CD4-positive, alpha-beta T cell treated with Interleukin-12 subunit alpha and Interleukin-12 subunit beta, for 1 hour (primary cell): ENCODE results near the gene P3H2.

ENCODE experiments used
- DNase-seq: peaks from one replicate; pipeline ENCODE4 v3.0.0-alpha.2; 2020

P3H2 gene

DNA sequence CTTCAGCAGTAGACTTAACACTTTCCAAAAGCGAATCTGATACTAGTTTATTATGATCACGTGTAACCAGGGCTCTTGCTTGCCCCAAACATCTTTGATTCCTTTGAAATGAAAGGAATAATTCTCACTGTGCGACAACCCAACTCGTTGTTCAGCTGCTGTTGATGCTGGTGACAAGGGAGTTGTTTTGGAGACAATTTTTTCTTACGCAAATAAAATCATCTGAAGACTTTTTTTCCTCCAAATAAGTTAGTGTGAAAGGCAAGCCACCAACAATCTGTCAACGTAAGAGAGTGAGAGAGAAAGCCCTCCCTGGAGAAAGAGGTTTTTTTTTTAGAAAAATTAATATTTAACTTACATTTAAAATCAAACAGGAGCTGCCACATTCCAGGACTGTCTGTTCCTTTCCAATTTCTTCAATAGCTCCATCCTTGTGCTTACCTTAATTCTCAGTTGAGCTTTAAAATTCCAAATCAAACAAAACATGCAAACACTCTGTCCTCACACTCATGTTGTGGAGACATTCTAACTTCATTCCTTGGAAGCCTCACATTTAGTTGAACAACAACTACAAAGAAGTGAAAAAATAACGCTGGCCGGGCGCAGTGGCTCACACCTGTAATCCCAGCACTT, 4.9 kb upstream of the P3H2 start:
- DNase-seq = no peak

- DNase-seq = no peak
Observed at GRCh38 chr3:190124067-190124466, 3.4 kb upstream of the P3H2 start.

DNA sequence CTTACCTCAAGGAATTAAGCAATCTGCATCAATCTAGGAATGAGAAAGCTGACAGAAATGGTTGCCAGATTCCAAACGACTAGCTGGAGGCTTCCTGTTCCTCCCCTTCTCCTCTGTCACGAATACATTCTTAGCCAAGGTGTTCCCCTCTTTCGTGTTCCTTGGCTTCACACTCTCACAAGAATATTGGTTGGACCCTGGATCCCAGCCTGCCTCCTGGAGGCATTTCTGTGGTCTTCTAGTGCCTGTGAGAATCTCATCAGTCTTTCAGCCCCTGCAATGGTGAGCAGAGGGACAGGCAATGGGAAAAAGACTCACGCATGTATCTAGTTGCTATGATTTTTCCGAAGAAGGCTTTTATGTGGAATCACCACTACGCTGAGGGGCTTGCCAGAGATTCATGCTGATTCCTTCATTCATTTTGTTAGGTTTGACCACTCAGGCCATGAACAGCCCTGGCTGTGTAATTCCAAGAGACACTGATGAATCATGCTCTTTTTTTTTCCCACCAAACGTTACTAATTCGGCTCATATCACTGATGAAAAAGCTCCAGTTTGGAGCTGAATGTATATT, 1.6 kb upstream of the P3H2 start:
- DNase-seq = no peak

- DNase-seq = no peak
Observed at GRCh38 chr3:190121383-190121782, 686 bp upstream of the P3H2 start.

DNA sequence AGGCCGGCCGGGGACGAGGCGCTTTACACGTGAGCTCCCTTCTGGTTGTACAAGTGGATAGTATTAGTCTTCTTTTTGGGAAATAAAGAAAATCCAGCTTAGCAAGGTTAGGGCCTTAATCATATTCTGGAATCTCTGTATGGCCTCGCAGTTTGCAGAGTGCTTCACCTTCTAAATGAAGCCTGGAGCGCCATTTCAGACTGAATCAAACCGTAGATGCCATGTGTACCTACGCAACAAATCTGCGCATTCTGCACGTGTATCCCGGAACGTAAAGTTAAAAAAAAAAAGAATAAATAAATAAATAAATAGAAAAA, 322 bp upstream of the P3H2 start:
- DNase-seq = no peak

GRCh38 chr3:190119461-190120268, 1.0 kb downstream of the P3H2 start:
- no peak for DNase-seq

DNA sequence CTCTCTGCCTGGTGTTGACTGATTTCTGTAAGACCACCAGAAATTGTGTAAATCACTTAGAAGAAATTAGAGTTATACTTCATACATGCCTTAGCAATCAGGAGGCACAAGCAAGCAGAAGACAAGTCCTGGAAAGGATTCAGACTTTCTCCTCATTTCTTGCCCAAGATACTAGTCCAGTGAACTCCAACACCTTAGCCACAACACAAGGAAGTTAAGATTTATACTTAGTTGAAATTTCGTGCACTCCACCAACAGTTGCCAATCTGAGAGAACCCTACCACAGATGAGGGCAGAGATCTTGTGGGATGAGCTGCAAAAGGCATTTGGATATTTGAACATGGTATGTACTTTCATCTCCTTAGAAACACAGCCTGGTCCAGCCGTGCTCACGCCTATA, 2.3 kb downstream of the P3H2 start:
- no peak for DNase-seq

- no peak for DNase-seq
Observed at GRCh38 chr3:190117981-190118380, 2.7 kb downstream of the P3H2 start.

DNA sequence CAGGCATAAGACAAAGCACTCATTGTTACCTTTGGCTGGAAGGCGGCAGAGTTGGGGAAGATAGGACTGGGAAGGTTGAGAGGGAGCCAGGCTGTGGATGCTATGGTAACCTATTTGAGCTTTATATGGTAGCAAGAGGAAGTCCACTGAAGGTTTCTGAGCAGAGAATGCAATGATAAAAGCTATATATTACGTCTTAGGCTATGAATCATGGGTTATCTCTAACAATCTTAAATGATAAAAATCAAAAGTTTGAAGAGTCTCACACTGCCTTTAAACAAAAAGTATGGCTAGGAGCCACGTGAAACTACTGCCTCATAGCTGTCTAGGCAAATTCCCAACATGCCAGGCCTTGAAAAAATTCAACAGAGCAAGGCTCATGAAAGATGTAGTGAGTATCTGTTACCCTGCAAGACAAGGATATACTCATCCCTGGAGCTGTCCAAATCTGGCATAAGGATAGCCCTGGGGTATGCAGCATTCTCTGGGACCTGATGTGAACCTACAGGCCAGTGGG, 4.1 kb downstream of the P3H2 start:
- DNase-seq = no peak

- no peak for DNase-seq
Observed at GRCh38 chr3:190110826-190111225, 9.9 kb downstream of the P3H2 start.

GRCh38 chr3:190109441-190109840, 11.3 kb downstream of the P3H2 start:
- no peak for DNase-seq

DNA sequence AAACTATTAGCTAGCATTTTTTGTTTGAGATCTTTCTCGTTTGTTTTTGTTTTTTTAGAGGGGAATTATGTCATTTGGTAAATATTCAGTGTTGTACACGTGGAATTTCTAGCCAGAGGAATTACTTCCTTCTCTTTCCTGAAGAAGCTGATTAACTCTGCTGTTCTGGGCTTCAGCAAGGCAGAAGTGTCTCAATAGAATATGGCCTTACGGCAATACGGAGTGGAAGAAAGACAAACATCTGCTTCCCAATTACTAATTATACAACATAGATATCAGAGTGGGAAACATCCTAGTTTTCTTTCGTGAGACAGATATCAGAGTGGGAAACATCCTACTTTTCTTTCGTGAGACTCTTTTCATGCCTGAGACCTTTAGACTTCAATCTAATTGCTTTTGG, 11.9 kb downstream of the P3H2 start:
- DNase-seq = no peak

- no peak for DNase-seq
Observed at GRCh38 chr3:190105876-190106275, 14.8 kb downstream of the P3H2 start.

- DNase-seq = no peak
Observed at GRCh38 chr3:190101320-190102011, 19.2 kb downstream of the P3H2 start.

GRCh38 chr3:190099099-190099498, 21.6 kb downstream of the P3H2 start:
- DNase-seq = no peak

- DNase-seq = no peak
Observed at GRCh38 chr3:190097617-190098016, 23.1 kb downstream of the P3H2 start.

GRCh38 chr3:190097025-190097424, 23.7 kb downstream of the P3H2 start:
- DNase-seq = no peak

DNA sequence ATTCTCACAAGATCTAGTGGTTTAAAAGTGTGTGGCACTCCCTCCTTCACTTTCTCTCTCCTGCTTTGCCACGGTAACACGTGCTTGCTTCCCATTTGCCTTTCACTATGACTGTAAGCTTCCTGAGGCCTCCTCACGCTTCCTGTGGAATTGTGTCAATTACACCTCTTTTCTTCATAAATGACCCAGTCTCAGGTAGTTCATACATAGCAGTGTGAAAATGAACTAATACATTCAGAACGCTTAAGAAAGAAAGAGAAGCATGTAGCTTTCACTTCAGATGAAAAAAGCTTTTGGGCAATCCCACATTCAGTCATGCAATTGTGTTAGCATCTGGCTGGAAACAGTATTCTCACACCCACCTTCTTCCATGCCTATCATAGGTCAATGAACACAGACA, 24.4 kb downstream of the P3H2 start:
- no peak for DNase-seq

DNA sequence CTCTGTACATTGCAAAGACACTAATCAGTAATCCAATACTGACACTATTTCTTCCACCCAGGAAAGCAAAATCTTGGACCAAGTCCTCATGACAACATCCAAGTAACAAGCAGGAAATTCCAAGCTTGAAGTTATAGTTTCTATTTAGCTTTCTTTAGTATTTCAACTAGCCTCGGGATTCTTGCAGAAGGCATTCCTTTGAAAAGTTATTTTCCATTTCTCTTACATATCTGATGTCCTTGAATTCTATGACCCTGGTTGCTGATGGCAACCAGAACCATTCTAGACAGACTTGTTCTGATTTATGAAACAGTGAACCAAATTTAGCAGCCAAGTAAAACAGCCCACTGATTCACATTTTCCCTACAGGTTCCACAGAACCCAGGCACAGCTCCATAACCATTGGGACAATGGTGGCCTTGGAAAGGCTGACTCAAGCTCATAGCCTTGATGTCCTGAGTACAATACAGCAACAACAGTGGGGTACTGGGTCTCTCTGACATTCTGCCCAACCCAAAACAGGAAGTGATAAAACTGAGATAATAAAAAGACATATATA, 26.5 kb downstream of the P3H2 start:
- no peak for DNase-seq

- no peak for DNase-seq
Observed at GRCh38 chr3:190092250-190092649, 28.4 kb downstream of the P3H2 start.

DNA sequence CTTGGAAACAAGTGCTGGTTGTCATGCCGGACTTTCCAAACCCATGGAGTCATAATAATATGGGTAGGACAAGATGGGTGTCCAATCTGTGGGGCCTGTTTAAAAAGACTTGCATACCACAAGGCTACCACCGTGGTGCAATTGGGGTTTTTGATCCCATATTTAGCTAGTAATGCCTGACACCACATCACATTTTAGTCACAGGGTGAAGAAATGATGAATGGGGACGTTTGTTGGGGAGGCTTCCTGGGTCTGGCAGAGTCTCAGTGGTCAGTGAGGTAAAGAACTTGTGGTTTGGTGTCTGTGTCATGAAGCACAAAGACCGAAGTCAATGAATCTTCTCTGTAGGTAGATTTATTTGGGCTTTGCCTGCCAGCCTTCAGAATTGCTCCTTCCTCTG, 31.0 kb downstream of the P3H2 start:
- no peak for DNase-seq

DNA sequence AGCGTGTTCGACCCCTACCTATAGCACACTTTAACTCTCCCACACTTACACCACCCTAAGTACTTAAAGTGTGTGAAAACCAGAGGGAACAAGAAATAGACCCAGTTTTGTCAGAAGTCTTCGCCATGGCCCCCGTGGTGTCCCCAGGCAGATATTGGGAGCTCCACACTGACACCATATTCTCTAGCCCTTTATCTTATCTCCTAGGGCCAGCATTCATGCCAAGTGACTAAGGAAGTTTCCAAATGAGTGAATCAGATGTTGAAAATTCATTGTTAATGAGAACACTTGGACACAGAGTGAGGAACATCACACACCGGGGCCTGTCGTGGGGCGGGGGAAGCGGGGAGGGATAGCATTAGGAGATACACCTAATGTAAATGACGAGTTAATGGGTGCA, 31.8 kb downstream of the P3H2 start:
- DNase-seq = no peak

DNA sequence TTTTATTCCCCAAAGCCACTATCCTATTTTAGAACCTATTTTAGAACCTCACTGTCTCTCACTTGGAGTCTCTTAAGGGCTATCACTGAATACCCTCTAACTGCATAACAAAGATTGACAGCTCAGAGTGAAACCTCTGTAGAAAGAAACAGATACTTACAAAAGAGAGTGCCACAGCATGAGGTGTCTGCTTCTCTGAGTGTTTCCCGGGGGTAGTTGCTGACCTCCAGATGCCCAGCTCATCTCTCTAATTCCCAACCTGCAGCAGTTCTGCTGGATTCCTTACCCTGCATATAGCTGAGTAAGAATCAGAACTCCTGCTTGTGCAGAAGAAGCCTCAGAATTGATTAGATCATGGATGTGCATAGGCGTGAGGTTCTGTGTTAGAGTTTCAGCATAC, 34.5 kb downstream of the P3H2 start:
- no peak for DNase-seq
